Stimulated activated CD4-positive, alpha-beta T cell treated with anti-CD3 and anti-CD28 coated beads, Interleukin-4, amount 100 ng/mL, for 48 hours (primary cell): Measurements from ENCODE around the gene PPP4C.
"Not testable (repeated sequence)": the region's sequence is repeated elsewhere in the genome, so short reads cannot be mapped to it uniquely, and the experiment has no call there.

Source experiments
- DNase-seq, 2 donors: peaks; one replicate each; pipeline ENCODE4 v3.0.0-alpha.2; 2020; ENCODE audit warnings: low read depth in 2 of 2

PPP4C gene

GRCh38 chr16:30075503-30076275 is at the start of gene PPP4C:
TSS of gene PPP4C (plus strand) at chr16:30075994. CDS start at chr16:30076378, 384 bp downstream.
- peak; percentile 88 to 89 for DNase-seq

GRCh38 chr16:30026449-30026848 is 49.3 kb upstream of the PPP4C start:
- DNase-seq: no peak

- no peak for DNase-seq
These were observed 48.0 kb upstream of the PPP4C start for GRCh38 chr16:30027588-30028437.

GRCh38 chr16:30028438-30029076 is 47.2 kb upstream of the PPP4C start:
- DNase-seq: no peak

GRCh38 chr16:30030011-30030685 is 45.6 kb upstream of the PPP4C start:
- no peak for DNase-seq

DNA sequence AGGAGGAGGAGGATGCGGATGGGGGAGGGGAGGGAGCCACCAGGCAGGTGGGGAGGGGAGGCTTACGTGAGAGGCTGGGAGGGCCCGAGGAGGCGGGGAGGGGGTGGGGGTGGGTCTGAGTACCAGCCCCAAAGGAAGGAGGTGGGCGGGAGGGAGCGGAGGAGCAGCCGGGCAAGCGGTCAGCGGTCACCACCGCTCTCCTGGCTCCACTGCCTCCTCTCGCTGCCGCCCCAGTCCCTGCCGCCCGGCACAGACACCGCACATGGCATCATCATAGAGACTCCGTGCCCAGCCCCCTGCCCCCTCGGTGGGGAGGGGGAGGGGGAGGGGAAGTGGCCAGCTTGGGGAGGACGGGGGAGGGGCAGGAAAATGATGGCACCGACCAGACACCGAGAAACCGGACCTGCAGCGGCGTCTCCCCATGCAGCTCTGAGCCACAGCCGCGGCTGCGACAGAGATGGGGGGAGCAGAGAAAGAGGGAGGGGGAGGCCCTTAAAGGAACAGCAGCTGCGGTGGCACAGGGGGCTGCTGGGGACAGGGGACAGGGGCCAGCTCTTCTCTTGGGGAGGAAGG is 44.9 kb upstream of the PPP4C start, which contains the start of gene TLCD3B:
TSS of gene TLCD3B (minus strand) at position 431 of the 573 bp plus-strand sequence. CDS start 744 bp downstream, outside the sequence.
- DNase-seq: no peak

- no peak for DNase-seq
These were observed 44.3 kb upstream of the PPP4C start for GRCh38 chr16:30031477-30031918.

GRCh38 chr16:30032083-30032819 is 43.5 kb upstream of the PPP4C start:
- peak; percentile 52 for DNase-seq

DNA sequence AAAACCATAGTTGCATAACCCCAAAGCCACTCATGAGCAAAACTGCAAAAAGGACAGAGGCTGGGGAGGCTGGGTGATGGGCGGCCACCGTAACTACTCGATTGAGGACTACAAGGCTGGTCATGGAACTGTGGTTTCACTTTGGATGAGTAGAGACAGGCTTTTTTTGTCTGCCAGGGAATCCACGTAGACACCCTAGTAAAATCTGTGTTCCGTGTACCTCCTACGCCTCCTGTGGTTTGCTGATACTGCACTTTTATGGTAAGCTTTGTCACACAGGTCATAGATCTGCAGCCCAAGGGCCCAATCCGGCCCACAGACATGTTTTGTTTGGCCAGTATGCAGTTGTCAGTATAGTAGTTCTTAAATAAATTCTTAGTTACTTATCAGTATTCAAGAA is 42.5 kb upstream of the PPP4C start:
- DNase-seq: peak in 1 of 2 donors; percentile 37

GRCh38 chr16:30040221-30040620 is 35.6 kb upstream of the PPP4C start:
- no peak for DNase-seq

GRCh38 chr16:30040690-30041089 is 35.1 kb upstream of the PPP4C start:
- DNase-seq: not testable (repeated sequence)

GRCh38 chr16:30041841-30042240 is 34.0 kb upstream of the PPP4C start:
- DNase-seq: no peak

DNA sequence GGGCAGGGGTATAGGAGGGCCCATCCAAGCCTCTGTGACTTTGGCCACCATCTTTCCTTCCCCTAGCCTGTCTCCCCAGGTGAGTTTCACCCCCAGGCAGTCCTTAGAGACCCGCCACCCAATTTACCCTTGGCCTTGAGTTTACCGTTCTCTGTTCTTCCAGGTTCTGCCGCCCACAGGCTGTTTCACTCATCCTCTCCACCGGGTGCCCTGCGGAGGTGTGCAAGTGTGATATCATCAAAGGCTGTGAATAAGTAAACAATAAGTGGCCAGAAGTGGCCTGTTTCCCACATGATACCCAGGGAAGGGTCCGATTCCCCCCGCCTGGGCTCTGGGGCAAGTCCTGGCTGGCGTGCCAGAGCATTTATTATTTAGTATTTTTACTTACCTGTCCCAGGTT is 29.6 kb upstream of the PPP4C start:
- DNase-seq: no peak

DNA sequence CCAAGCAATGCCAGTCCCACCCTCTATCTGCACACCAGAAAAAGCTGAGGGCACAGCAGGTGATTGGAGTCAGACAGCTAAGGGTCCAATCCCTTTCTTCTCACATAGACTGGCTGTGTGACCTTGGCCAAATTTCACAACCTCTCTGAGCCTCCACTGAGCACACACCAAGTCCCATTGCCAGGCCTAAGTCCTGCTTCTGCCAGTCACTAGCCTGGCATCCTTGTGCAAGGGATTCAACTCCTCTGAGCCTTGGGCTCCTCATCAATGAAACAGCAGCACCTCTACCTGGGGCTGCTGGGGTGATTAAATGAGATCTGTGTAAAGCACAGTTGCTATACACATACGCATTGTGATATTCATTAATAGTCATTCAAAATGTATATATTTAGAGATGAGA is 29.2 kb upstream of the PPP4C start:
- DNase-seq: no peak

- DNase-seq: no peak
These were observed 25.9 kb upstream of the PPP4C start for GRCh38 chr16:30049871-30050270.

DNA sequence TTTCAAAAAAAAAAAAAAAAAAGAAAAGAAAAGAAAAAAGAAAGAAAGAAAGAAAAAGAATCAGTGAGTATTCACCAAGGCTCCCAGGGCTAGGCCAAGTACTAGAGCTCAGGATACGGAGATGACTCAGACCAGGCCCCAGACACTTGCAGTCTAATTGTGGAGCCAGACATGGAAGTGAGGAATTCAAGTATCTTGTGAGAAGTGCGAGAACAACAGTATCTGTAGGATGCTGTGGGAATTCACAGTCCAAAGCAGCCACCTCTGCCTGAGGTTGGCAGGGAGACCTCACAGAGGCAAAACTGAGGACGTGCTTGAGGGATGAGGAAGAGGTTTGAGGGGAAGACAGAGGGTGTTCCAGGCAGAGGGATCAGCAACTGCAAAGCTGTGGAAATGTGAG is 24.3 kb upstream of the PPP4C start:
- DNase-seq: no peak

DNA sequence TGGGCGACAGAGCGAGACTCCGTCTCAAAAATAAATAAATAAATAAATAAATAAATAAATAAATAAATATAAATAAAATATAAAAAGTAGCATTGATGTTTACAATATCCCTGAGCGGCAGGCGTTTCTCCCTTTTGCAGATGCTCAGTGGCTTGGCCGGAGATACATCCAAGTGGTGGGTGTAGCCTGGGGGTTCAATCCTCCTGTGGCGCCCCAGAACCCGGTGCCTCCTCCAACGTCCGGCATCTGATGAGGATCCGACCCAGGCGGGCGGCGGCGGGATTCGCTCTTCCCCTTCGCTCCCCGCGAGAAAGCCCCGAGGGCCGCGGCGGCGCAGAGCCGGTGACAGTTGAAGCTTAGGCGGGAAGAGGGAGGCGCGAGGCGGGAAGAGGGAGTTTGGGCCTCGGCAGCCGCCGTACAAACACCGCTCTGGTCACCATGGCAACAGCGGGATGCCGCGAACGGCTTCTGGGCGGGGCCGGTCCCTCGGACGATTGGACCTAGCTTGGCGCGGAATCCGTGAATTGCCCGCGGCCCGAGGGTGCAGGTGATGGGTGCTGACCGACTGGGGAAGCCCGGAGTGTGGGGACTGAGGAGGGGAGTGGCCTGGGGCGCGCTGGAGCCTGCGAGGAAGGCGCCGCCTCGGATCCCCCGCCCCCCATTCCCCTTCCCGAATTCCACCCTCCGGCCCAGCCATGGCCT is 23.0 kb upstream of the PPP4C start:
- peak; percentile 91 to 94 for DNase-seq

- DNase-seq: no peak
These were observed 22.3 kb upstream of the PPP4C start for GRCh38 chr16:30053376-30054015.

DNA sequence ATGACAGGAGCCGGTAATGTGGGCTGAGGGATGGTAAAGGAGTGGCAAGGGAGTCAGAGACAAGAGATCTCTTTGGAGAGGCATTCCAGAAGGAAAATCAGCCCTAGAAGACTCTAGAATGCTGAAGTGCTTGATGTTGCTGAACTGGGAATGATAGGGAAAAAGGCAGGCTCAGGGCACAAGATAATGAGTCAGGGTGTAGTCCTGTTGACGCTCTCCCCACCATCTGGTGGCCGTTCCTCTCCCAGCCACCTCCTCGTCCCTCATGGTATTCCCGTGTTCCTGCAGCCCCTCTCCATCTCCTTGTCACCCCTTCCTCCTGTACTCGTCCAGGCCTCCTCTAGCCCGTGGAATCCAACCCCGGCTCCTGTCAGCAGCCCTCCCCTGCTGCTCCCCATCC is 21.3 kb upstream of the PPP4C start:
- no peak for DNase-seq
